ENCODE data around the gene TRMT61A. TPM values are rescaled to one million over a fixed set of nuclear protein-coding genes. Genes with fewer than 3 reads are reported as not detected.

Gene TRMT61A
- total and polyA plus RNA-seq, 2 donors (not counting 3 experiments of a cell fraction or from before 2014, with no cell fraction given), result 6.8 to 10.6 TPM

DNA sequence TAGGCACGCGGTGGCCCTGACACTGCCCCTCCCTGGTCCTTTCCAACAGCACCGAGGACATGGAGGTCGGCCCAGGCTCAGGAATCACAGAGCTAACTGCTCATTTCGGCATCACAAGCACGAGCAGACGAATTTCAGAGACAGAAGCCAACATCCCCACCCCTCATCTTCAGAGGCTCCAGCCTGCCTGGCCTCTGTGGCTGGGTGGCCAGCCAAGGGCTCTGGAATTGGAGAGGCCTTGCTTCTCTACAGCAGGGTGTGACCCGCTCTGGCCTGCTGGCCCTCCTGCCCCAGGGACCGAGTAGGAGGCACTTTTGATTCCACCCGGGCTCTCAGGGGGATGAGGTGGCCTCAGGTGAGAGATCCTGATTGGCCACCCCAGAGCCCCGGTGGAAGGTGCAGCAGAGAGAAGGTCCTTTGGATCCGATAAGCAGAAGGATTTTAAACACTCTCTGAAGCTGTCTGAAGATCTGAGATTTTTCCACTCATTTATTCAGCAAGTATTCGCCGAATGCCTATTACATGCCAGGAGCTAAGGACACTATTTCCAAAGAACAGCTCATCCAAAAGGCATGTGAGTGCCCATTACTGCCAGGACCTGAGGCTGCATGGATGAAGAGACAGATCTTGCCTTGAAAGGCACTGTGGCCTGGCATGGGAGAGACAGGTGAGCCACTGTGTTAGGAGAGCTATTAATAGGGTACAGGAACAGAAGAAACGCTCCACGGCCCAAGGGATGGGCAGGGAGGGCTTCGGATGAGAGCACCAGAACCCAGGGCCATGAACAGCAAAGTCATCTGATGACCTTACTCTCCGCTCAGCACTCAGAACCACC lies 23.2 kb downstream of the TRMT61A start:
- FAIRE-seq (no peak), DNase-seq (ENCODE audit: low read depth, low spot score) (no peak)
- H3K4me2 ChIP-seq (ENCODE audit: insufficient read depth, low read length), result no peak overlapping the region
- dilution Hi-C loops (cut with MboI; ENCODE audit: extremely low pct_ligation_motif_present, low sequenced_read_pairs), result no loop called here
- H3K9ac ChIP-seq (replicated peaks; ENCODE audit: extremely low read depth, insufficient read depth, low read length), result no peak overlapping the region
- no peaks in the 10 kb centered on the region for H4K20me1 ChIP-seq (replicated peaks; ENCODE audit: control insufficient read depth, extremely low read depth, insufficient read depth, low read length)
- H3K4me1 ChIP-seq (ENCODE audit: control insufficient read depth, extremely low read depth, insufficient read depth, low read length), result no peaks in the 10 kb centered on the region
- ChIA-PET POLR2A (no interaction called here), CTCF (interaction anchor here (1.0 to 14.4 kb wide), 2 partner anchors 33 to 52 kb away, joined by 3 to 209 read pairs; partner anchors contain the start of gene CKB)
- H3K9me3 ChIP-seq (replicated peaks; ENCODE audit: control insufficient read depth, insufficient read depth, low read length), result no peaks in the 10 kb centered on the region
- no TSS peak for BruUV-seq (replicated peaks)
- intact Hi-C loops (cut with micrococcal nuclease), result no loop called here
- no peaks in the 10 kb centered on the region for H3K36me3 ChIP-seq (ENCODE audit: control insufficient read depth in 2 of 2, extremely low read depth in 1 of 2, insufficient read depth in 2 of 2, low read length in 2 of 2)
- H3K4me3 ChIP-seq (replicated peaks in 1 of 3; ENCODE audit: insufficient read depth in 1 of 3, low read depth in 1 of 3, low read length in 3 of 3), result no peak overlapping the region
- H3K27ac ChIP-seq (ENCODE audit: insufficient read depth, low read depth, low read length), result no peak overlapping the region
- no peaks in the 10 kb centered on the region for H3K9me1 ChIP-seq (replicated peaks; ENCODE audit: control insufficient read depth, extremely low read depth, insufficient read depth, low read length)
- H2AFZ ChIP-seq (ENCODE audit: low read depth, low read length), result no peak overlapping the region
- TF ChIP-seq FOS (IDR thresholded peaks at IDR 0.05; ENCODE audit: borderline replicate concordance, insufficient read depth, low read length) (no peak), POLR2A (IDR thresholded peaks at IDR 0.05; ENCODE audit: low read depth, low read length) (no peak), GATA2 (IDR thresholded peaks at IDR 0.05; ENCODE audit: insufficient read depth, insufficient read length, low read depth, low read length) (no peak), MYC (IDR thresholded peaks at IDR 0.05; ENCODE audit: low read depth, low read length) (no peak), POLR2AphosphoS5 (IDR thresholded peaks at IDR 0.05; ENCODE audit: insufficient read depth, low read depth, low read length) (no peak)
- H3K27me3 ChIP-seq (ENCODE audit: control insufficient read depth in 2 of 2, insufficient read depth in 2 of 2, low read length in 2 of 2), result no peaks in the 10 kb centered on the region
- peaks cover 8% of the 10 kb centered on the region for H3K79me2 ChIP-seq (ENCODE audit: control insufficient read depth, insufficient read depth, low read length)

- Histone ChIP-seq H3K9me3 (replicated peaks; ENCODE audit: control insufficient read depth, insufficient read depth, low read length) (no peaks in the 10 kb centered on the region), H3K4me1 (ENCODE audit: control insufficient read depth, extremely low read depth, insufficient read depth, low read length) (no peaks in the 10 kb centered on the region), H3K4me3 (replicated peaks in 1 of 3; ENCODE audit: insufficient read depth in 1 of 3, low read depth in 1 of 3, low read length in 3 of 3) (no peak overlapping the region), H3K9ac (replicated peaks; ENCODE audit: extremely low read depth, insufficient read depth, low read length) (no peak overlapping the region), H3K79me2 (ENCODE audit: control insufficient read depth, insufficient read depth, low read length) (peaks cover 13% of the 10 kb centered on the region), H3K36me3 (ENCODE audit: control insufficient read depth in 2 of 2, extremely low read depth in 1 of 2, insufficient read depth in 2 of 2, low read length in 2 of 2) (no peaks in the 10 kb centered on the region), H3K27ac (ENCODE audit: insufficient read depth, low read depth, low read length) (no peak overlapping the region), H2AFZ (ENCODE audit: low read depth, low read length) (no peak overlapping the region), H4K20me1 (replicated peaks; ENCODE audit: control insufficient read depth, extremely low read depth, insufficient read depth, low read length) (no peaks in the 10 kb centered on the region), H3K9me1 (replicated peaks; ENCODE audit: control insufficient read depth, extremely low read depth, insufficient read depth, low read length) (no peaks in the 10 kb centered on the region), H3K27me3 (ENCODE audit: control insufficient read depth in 2 of 2, insufficient read depth in 2 of 2, low read length in 2 of 2) (no peaks in the 10 kb centered on the region), H3K4me2 (ENCODE audit: insufficient read depth, low read length) (no peak overlapping the region)
- FAIRE-seq (no peak), DNase-seq (ENCODE audit: low read depth, low spot score) (no peak)
- dilution Hi-C loops (cut with MboI; ENCODE audit: extremely low pct_ligation_motif_present, low sequenced_read_pairs) (no loop called here), intact Hi-C loops (cut with micrococcal nuclease) (no loop called here)
- no peak for TF ChIP-seq GATA2 (IDR thresholded peaks at IDR 0.05; ENCODE audit: insufficient read depth, insufficient read length, low read depth, low read length)
- no peak for TF ChIP-seq POLR2A (IDR thresholded peaks at IDR 0.05; ENCODE audit: low read depth, low read length)
- no peak for TF ChIP-seq JUN (IDR thresholded peaks at IDR 0.05; ENCODE audit: borderline replicate concordance, insufficient read depth, insufficient read length, low read depth)
- no peak for TF ChIP-seq EZH2 (IDR thresholded peaks at IDR 0.05; ENCODE audit: borderline replicate concordance, low read depth, low read length, severe bottlenecking)
- TF ChIP-seq CTCF (IDR thresholded peaks at IDR 0.05; ENCODE audit: extremely low read depth in 1 of 2, insufficient read depth in 1 of 2, low read depth in 1 of 2, low read length in 2 of 2), result no peak
- CTCF ChIA-PET, result interaction anchor here (0.7 to 14.4 kb wide), 3 partner anchors 34 to 53 kb away, joined by 3 to 209 read pairs (median 4); partner anchors contain the start of gene CKB
- POLR2A ChIA-PET, result no interaction called here
- BruUV-seq (replicated peaks), result no TSS peak
Observed at GRCh38 chr14:103552846-103553210, 23.8 kb downstream of the TRMT61A start.
